Activated CD8-positive, alpha-beta T cell treated with anti-CD3 and anti-CD28 coated beads for 36 hours (primary cell): Measurements from ENCODE around the gene GLRX5. TPM values are rescaled to one million over a fixed set of nuclear protein-coding genes. Genes with fewer than 3 reads are reported as not detected.

ENCODE experiments used
- ATAC-seq: fragments of 200-7000 bp; cut with Tn5 transposase; one replicate; pipeline ENCODE4 v1.10.0; 2021; ENCODE audit warnings: mild to moderate bottlenecking, moderate library complexity
- CTCF ChIA-PET: fragments of 350-600 bp; sonication (Branson Sonifier 250); formaldehyde crosslinking; loops from one replicate; lab custom pipeline; 2021; ENCODE audit warnings: antibody characterized with exemption; lab: Charles Lee
- POLR2A ChIA-PET: fragments of 350-600 bp; sonication (Branson Sonifier 250); formaldehyde crosslinking; loops from one replicate; lab custom pipeline; 2021; ENCODE audit warnings: antibody characterized with exemption; lab: Charles Lee
- DNase-seq: peaks from one replicate; pipeline ENCODE4 v3.0.0-alpha.2; 2020
- H3K27ac Mint-ChIP-seq: one replicate; pipeline ENCODE4 v1.8.0; 2021; ENCODE audit warnings: mild to moderate bottlenecking, mixed read lengths
- H3K27me3 Mint-ChIP-seq: one replicate; pipeline ENCODE4 v1.8.0; 2021; ENCODE audit warnings: mixed read lengths
- H3K36me3 Mint-ChIP-seq: one replicate; pipeline ENCODE4 v1.8.0; 2021; ENCODE audit warnings: low read depth, mixed read lengths
- H3K4me1 Mint-ChIP-seq: one replicate; pipeline ENCODE4 v1.8.0; 2021; ENCODE audit warnings: low read depth, mixed read lengths
- H3K4me3 Mint-ChIP-seq: one replicate; pipeline ENCODE4 v1.8.0; 2021; ENCODE audit warnings: mild to moderate bottlenecking, moderate library complexity, mixed read lengths
- H3K9me3 Mint-ChIP-seq: one replicate; pipeline ENCODE4 v1.8.0; 2021; ENCODE audit warnings: mixed read lengths
- intact Hi-C: fragments of 100-400 bp; cut with micrococcal nuclease; formaldehyde crosslinking; loops from one replicate; pipeline ENCODE4 v1.10.0; 2022
- total RNA-seq, 2 experiments: library from RNA; stranded (reverse); gene quantifications; one replicate each; pipeline ENCODE4 v1.2.3, GENCODE V29; 2021
- TF ChIP-seq, protein P1 (sequence below): fragments of 200-600 bp; IDR thresholded peaks from one replicate; pipeline ENCODE4 v1.8.0; 2022; ENCODE audit warnings: antibody characterized with exemption, mild to moderate bottlenecking

Gene GLRX5
- total RNA-seq, 2 experiments from 2014 or later, result 47.3 to 47.8 TPM

DNA sequence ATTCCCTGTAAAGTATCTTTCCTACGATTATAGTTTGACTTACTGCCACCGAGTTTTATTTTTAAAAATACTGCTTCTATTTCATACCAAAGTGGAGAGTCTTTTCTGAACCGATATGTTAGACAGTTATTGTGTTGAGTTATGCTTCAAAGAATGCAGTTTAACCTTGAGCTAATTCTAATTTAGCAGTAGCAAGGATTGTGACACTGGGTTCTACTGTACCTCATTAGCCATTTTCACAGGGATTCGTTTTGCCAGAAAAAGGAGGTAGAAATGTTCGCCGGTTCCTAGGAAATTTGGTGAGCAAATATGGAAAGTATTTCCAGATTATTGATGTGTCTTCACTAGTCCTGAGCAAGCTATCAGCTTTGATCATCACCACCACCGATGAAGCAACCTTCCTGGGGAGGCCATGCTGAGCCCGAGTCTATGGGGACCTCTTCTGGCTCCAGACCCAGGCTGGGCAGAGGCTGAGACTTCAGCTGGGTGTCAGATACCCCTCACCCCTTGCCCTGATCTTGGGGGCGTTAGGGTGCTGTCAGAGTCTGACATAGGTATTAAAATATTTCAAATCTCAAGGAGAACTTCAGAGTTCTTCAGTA lies 13.6 kb downstream of the GLRX5 start:
- Mint-ChIP-seq H3K27me3 (no peaks in the 10 kb centered on the region), H3K36me3 (peaks cover 11% of the 10 kb centered on the region), H3K4me3 (no peak overlapping the region), H3K27ac (no peak overlapping the region), H3K9me3 (no peaks in the 10 kb centered on the region), H3K4me1 (peaks cover 15% of the 10 kb centered on the region)
- no peak for ATAC-seq
- intact Hi-C loops, result no loop called here
- no peak for DNase-seq
- ChIA-PET POLR2A (no interaction called here), CTCF (no interaction called here)
- TF ChIP-seq, protein P1, sequence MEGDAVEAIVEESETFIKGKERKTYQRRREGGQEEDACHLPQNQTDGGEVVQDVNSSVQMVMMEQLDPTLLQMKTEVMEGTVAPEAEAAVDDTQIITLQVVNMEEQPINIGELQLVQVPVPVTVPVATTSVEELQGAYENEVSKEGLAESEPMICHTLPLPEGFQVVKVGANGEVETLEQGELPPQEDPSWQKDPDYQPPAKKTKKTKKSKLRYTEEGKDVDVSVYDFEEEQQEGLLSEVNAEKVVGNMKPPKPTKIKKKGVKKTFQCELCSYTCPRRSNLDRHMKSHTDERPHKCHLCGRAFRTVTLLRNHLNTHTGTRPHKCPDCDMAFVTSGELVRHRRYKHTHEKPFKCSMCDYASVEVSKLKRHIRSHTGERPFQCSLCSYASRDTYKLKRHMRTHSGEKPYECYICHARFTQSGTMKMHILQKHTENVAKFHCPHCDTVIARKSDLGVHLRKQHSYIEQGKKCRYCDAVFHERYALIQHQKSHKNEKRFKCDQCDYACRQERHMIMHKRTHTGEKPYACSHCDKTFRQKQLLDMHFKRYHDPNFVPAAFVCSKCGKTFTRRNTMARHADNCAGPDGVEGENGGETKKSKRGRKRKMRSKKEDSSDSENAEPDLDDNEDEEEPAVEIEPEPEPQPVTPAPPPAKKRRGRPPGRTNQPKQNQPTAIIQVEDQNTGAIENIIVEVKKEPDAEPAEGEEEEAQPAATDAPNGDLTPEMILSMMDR, result no peak

DNA sequence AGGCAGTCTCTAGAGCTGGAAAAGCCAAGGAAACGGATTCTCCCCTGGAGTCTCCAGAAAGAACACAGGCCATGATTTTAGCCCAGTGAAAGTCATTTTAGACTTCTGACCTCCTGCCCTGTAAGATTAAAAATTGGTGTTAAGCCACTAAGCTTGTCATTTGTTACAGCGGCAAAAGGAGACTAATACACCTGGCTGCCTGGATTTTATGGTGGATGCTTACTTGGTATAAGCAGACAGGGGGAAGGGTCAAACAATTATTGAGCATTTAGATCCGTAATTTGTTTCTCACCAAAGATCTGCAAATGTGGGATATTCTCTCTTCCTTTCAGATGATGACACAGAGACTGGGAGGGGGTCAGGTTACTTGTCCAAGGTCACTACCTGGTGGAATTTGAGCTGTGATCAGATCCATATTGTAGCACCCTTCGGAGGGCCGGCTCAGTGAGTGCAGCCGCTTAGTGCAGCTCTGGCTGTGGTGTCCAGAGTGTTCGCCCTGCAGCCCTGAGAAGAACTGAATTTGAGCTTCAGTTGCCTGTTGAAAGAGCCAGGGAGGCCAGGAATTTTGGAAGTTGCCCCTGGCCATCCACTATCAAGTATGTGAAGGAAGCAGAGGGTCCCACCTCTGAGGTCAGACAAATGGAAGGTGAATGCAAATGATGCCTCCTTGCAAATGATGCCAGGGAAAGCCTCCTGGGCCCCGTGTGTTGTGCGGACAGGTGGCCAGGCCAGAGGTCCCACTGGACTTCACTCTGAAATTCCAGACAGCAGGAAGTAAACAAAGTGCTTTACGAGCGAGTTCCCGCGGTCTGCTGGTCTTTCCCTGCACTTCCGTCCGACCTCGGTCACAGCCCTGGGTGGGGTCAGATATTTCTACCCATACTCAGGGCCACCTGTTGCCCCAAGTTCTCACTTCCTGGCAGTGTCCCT lies 15.1 kb downstream of the GLRX5 start:
- CTCF ChIA-PET, result interaction anchor here (0.6 kb wide), 1 partner anchor 12 kb away, joined by 3 read pairs; no protein-coding TSS in a partner anchor
- DNase-seq (no peak), ATAC-seq (no peak)
- POLR2A ChIA-PET, result interaction anchor here (0.9 kb wide), 1 partner anchor 13 kb away, joined by 3 read pairs; no protein-coding TSS in a partner anchor
- TF ChIP-seq, protein P1, result no peak
- Mint-ChIP-seq H3K4me1 (peaks cover 14% of the 10 kb centered on the region), H3K27ac (no peak overlapping the region), H3K4me3 (no peak overlapping the region), H3K27me3 (no peaks in the 10 kb centered on the region), H3K36me3 (peaks cover 8% of the 10 kb centered on the region), H3K9me3 (no peaks in the 10 kb centered on the region)
- intact Hi-C loops, result no loop called here

DNA sequence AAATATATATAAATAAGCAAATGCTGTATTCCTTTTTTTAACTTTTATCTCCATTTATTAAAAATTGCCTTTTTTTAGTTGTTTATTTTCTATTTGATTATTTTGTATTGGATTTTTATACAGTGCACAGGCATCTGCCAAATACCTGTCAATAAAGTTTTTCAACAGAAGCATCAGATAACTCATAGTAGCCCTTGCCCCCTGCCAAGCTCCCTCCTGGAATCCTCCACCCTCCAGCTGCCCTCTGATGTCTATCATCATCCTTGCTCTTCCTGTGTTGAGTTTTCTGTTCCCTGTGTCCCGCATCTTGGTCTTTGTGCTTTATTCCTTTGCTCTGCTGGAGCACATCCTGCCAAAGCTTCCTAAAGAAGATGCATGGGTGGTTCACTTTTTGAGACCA lies 16.6 kb downstream of the GLRX5 start:
- Mint-ChIP-seq H3K27me3 (no peaks in the 10 kb centered on the region), H3K27ac (no peak overlapping the region), H3K4me3 (no peak overlapping the region), H3K36me3 (no peaks in the 10 kb centered on the region), H3K4me1 (peaks cover 3% of the 10 kb centered on the region), H3K9me3 (no peaks in the 10 kb centered on the region)
- no peak for DNase-seq
- ChIA-PET POLR2A (no interaction called here), CTCF (interaction anchor here (1.7 kb wide), 1 partner anchor 10 kb away, joined by 6 read pairs; no protein-coding TSS in a partner anchor)
- TF ChIP-seq, protein P1, result no peak
- ATAC-seq, result no peak
- intact Hi-C loops, result no loop called here

DNA sequence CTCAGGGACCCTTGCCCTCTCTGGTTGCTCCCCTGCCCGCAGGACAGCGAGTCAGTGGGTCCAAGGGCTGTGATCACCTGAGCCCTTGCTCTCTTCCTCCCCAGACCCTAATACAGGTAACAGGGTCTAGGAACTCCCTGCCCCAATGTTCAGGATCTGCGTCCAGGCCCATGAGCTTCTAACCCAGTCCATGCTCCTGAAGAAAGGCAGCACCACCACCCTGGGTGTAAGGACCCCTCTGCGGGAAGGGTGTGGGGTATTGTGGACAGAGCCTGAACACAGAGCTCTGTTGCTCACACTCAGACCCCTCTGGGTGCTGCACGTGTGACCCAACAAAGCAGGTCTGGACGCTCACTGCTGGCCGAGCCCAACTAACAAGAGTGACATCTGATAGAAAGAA lies 18.3 kb downstream of the GLRX5 start:
- TF ChIP-seq, protein P1, result no peak
- no peak overlapping the region for H3K27ac Mint-ChIP-seq
- H3K36me3 Mint-ChIP-seq, result no peaks in the 10 kb centered on the region
- DNase-seq (no peak), ATAC-seq (no peak)
- POLR2A ChIA-PET, result no interaction called here
- H3K9me3 Mint-ChIP-seq, result no peaks in the 10 kb centered on the region
- intact Hi-C loops, result no loop called here
- CTCF ChIA-PET, result interaction anchor here (1.7 kb wide), 1 partner anchor 9 kb away, joined by 6 read pairs; no protein-coding TSS in a partner anchor
- H3K4me3 Mint-ChIP-seq, result no peak overlapping the region
- H3K4me1 Mint-ChIP-seq, result no peaks in the 10 kb centered on the region
- H3K27me3 Mint-ChIP-seq, result no peaks in the 10 kb centered on the region

DNA sequence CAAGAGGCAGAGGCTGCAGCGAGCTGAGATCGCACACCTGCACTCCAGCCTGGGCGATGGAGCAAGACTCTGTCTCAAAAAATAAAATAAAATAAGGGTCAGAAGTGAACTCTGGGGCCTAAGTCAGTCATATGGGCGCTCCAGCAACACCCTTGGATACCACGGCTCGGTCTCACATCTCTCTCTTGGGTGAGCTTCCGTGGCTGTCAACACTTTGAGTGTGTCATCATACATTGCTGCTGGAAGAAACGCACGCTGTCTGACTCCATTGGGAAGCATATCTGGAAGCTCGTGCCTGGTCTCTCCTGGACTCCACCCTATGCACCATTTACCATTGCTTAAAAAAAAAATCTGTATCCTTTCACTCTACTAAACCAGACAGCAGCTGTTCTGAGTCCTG lies 20.2 kb downstream of the GLRX5 start:
- H3K9me3 Mint-ChIP-seq, result no peaks in the 10 kb centered on the region
- no peaks in the 10 kb centered on the region for H3K4me1 Mint-ChIP-seq
- no peak for DNase-seq
- ChIA-PET POLR2A (no interaction called here), CTCF (no interaction called here)
- no peak overlapping the region for H3K4me3 Mint-ChIP-seq
- ATAC-seq, result no peak
- H3K27ac Mint-ChIP-seq, result no peak overlapping the region
- intact Hi-C loops, result no loop called here
- no peaks in the 10 kb centered on the region for H3K27me3 Mint-ChIP-seq
- H3K36me3 Mint-ChIP-seq, result no peaks in the 10 kb centered on the region
- TF ChIP-seq, protein P1, result no peak
